Dendritic cell treated with granulocyte-macrophage colony-stimulating factor and Interleukin-4, amounts not matched to agents 40 ng/mL and 50 ng/mL, for 4 days (primary cell): Measurements from ENCODE around the gene FEM1B.

Experiments
- H3K27ac Mint-ChIP-seq: one replicate; pipeline ENCODE4 v1.8.0; 2022; ENCODE audit warnings: mild to moderate bottlenecking, mixed read lengths
- H3K27me3 Mint-ChIP-seq: one replicate; pipeline ENCODE4 v1.8.0; 2022; ENCODE audit warnings: mild to moderate bottlenecking, mixed read lengths
- H3K36me3 Mint-ChIP-seq: one replicate; pipeline ENCODE4 v1.8.0; 2022; ENCODE audit warnings: low read depth, mixed read lengths
- H3K4me1 Mint-ChIP-seq: one replicate; pipeline ENCODE4 v1.8.0; 2022; ENCODE audit warnings: low read depth, mixed read lengths
- H3K4me3 Mint-ChIP-seq: one replicate; pipeline ENCODE4 v1.8.0; 2022; ENCODE audit warnings: mild to moderate bottlenecking, moderate library complexity, mixed read lengths
- H3K9me3 Mint-ChIP-seq: one replicate; pipeline ENCODE4 v1.8.0; 2022; ENCODE audit warnings: mixed read lengths
- intact Hi-C: fragments of 100-400 bp; cut with micrococcal nuclease; formaldehyde crosslinking; loops from one replicate; pipeline ENCODE4 v1.15.0; 2022

FEM1B gene

DNA sequence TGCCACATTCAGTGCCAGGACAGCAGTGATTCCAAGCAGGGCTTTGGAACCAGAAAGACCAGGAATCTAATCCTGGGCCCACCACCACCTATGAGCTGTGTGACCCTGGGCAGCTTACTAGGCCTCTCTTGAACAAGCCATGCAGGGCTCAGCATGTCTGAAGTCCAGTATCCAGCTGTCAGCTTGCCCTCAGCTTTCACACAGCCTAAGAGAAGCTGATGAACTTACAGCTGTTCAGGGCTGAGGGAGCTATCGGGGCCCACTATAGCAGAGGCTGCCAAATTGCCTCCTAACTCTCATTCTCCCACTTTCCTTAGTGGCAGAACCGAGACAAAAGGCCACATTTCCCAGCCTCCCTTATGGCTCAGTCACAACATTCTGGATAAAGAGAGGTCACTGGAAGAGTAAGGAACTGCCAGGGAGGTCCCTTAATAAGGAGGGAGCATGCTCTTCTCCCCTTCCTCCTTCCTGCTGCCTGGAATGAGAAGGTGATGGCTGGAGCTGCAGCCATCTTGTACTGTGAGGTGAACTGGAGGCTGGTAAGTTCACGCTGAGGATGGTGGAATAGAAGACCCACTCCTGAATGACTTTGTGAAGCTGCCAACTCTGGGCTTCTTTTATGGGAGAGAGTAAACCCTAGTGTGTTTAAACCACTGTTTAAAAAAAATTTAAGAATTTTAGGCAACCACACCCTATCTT, 34.5 kb downstream of the FEM1B start:
- H3K36me3 Mint-ChIP-seq = peaks cover 31% of the 10 kb centered on the region
- no peaks in the 10 kb centered on the region for H3K9me3 Mint-ChIP-seq
- H3K27me3 Mint-ChIP-seq = peaks cover 7% of the 10 kb centered on the region
- H3K27ac Mint-ChIP-seq = peak overlapping the region; percentile 62
- intact Hi-C loops = no loop called here
- peaks cover 81% of the 10 kb centered on the region for H3K4me1 Mint-ChIP-seq
- no peak overlapping the region for H3K4me3 Mint-ChIP-seq

DNA sequence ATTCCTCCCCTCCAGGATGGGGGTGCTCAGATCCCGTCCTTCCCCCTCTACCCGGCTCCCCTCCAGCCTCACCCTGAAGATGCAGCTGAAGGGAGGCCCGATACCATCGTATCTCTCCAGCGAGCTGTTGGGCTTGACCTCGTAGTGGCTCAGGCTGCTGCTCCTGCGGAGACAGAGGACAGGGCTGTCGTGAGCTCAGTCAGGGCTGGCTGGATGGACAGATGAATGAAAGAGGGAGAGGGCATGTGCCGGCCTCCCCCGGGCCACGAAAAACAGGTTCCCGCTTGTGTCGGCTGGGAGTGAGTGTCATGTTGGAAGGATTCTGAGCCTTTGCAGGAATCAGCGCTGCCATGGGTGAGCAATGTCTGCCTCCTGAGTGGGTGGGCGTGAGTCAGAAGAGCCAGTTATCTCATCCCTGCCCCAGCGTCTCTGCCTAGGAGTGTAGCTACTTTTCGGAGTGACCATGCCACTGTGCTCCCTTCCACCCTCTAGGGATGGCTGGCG, 35.2 kb downstream of the FEM1B start:
- Mint-ChIP-seq H3K4me3 (peak overlapping the region; percentile 56), H3K27me3 (peaks cover 7% of the 10 kb centered on the region), H3K27ac (peak overlapping the region; percentile 62), H3K36me3 (peaks cover 29% of the 10 kb centered on the region), H3K4me1 (peaks cover 74% of the 10 kb centered on the region), H3K9me3 (no peaks in the 10 kb centered on the region)
- intact Hi-C loops = no loop called here

DNA sequence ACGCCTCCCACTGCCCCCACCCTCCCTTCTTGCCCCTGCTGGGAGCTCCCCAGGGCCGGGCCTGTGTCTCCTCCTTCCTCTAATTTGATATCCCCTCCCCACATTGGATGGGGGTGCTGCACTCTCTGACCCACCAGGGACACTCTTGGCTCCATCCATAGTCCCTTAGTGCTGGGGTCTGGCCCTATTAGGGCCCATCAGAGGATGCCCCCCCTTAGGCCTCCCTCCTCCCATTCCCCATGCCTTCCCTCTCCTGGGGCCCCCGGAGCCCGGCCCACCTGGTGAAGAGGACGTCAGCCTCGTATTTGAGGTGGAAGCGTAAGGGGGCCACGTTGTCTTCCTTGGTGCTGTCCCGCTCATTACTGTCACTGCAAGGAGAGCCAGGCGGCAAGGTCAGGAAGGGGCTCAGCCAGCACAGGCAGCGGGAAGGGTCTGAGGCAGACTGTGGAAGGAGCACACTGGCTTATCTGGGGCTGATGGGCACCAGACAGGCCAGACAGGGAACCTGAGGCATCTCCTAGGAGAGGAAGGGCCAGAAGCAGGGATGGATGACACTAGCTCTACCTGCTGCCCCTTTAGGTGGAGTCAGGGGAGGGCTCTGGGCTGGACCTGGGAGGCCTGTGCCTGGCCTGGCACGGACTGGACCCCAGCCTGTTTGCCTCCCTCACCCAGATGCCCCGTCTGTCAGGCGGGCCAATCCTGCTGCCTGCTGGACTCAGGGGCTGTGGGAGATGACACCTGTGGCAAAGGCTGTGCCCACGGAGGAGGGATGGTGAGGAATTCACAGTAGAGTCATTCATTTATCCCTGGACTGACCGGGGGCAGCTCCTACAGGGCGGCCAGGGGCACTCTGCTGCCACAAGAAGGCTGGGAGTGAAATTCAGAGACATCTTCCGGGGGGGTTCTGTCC, 36.2 kb downstream of the FEM1B start:
- Mint-ChIP-seq H3K27ac (peak overlapping the region; percentile 62), H3K9me3 (no peaks in the 10 kb centered on the region), H3K36me3 (peaks cover 25% of the 10 kb centered on the region), H3K27me3 (peaks cover 7% of the 10 kb centered on the region), H3K4me3 (peak overlapping the region; percentile 4), H3K4me1 (peaks cover 78% of the 10 kb centered on the region)
- intact Hi-C loops = no loop called here

DNA sequence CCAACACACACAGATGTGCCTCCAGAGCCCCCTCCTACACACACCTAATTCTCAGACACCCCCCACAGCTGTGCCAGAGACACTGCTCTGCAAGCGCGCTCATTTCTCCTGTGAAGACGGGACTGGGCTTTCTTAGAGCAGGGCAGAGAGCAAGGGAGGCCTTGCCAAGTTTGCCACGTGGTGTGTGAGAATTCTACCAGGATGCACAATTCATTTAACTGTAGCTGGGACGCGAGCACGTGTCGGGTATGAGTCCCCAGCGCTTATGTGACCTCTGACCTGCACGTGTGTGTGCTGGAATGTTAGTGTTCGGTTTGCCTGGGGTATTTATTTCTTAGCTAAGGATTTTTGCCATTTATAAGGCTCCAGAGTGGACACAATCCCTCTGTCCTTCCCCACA, 37.0 kb downstream of the FEM1B start:
- H3K36me3 Mint-ChIP-seq = peaks cover 30% of the 10 kb centered on the region
- H3K27ac Mint-ChIP-seq = no peak overlapping the region
- H3K9me3 Mint-ChIP-seq = no peaks in the 10 kb centered on the region

DNA sequence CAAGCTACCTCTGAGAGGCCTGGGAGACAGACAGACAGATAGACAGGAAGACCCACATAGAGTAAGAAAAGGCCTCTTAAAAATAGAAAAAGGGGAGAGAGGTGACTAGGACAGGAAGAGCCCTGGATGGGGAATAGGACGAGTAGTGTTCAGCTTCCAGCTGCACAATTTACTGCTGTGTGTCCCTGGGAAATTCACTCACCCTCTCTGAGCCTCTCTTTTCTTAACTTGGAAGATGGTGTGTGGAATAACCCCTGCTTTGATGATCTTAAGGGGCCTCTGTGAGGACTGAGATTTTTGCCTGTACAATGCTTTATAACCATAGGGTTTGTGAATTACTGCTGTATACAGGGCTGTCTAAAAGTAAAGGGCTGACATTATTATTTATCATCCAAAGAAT, 37.5 kb downstream of the FEM1B start:
- H3K4me1 Mint-ChIP-seq = peaks cover 83% of the 10 kb centered on the region
- H3K4me3 Mint-ChIP-seq = no peak overlapping the region
- peaks cover 30% of the 10 kb centered on the region for H3K36me3 Mint-ChIP-seq
- intact Hi-C loops = no loop called here
- H3K27me3 Mint-ChIP-seq = peaks cover 7% of the 10 kb centered on the region
- H3K9me3 Mint-ChIP-seq = no peaks in the 10 kb centered on the region
- H3K27ac Mint-ChIP-seq = peak overlapping the region; percentile 39

More for the DNA sequence above, 37.0 kb downstream of the FEM1B start:
- Mint-ChIP-seq H3K4me3 (no peak overlapping the region), H3K4me1 (peaks cover 83% of the 10 kb centered on the region), H3K27me3 (peaks cover 7% of the 10 kb centered on the region)
- intact Hi-C loops = no loop called here

DNA sequence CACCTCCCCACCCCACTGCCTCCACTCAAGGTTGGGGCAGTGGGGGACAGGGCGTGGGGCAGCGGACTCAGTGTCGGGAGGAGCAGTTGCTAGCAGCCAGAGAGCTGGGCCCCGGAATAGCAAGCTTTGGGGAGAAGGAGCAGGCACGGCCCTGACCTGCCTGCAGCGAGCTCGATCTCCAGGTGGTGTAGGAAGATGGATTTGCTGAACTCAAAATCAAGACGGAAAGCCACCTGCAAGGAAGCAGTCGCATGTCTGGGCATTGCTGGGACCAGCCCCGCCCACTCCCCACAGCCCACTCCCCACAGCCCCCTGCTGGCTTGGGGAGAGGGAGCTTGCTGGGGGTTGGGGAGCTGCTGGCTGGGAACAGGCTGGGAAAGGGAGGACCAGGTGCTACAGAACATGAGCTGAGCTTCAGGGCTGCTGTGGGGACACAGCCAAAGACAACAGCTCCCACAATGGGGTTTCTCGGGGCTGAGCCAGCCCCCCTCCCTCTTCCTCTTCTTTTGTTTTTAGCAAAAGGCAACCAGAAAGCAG, 38.0 kb downstream of the FEM1B start:
- H3K4me1 Mint-ChIP-seq = peaks cover 78% of the 10 kb centered on the region
- H3K4me3 Mint-ChIP-seq = no peak overlapping the region
- H3K27me3 Mint-ChIP-seq = peaks cover 7% of the 10 kb centered on the region
- intact Hi-C loops = no loop called here
- no peaks in the 10 kb centered on the region for H3K9me3 Mint-ChIP-seq
- peaks cover 30% of the 10 kb centered on the region for H3K36me3 Mint-ChIP-seq
- peak overlapping the region; percentile 39 for H3K27ac Mint-ChIP-seq

DNA sequence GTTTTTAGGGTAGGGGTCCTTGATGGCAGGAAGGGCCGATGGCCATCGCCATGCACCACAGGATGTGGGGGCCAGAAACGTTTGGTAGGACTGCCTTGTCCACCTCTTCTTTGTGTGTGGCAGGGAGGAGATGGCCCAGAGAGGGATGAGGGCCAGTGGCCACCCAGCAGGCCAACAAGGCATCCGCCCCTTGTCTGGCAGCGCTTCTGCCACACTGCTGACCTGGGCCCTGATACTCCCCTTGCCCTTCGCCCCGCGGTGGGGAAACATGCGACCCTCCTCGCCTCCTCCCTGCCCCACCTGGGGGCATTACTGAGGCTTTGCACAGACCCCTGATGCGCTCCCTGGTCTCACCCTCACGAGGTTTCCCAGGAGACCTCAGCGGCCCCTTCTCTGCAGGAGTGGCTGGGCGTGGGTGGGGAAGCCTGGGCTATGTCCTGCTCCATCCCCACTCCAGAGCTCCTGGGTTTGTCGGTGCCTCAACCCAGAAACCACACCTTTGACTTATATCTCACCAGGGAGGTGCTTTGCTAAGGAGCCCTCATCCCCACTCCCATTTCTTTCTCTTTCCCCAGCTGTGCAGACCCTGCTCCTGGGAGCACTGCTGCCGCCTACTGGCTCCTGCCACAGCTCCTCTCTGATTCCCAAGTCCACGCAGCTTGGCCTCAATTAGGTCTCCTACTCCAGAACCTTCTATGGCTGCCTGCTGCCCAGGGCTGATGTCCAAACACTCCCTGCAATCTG, 38.7 kb downstream of the FEM1B start:
- Mint-ChIP-seq H3K9me3 (no peaks in the 10 kb centered on the region), H3K4me3 (no peak overlapping the region), H3K4me1 (peaks cover 71% of the 10 kb centered on the region), H3K27ac (peak overlapping the region; percentile 39), H3K36me3 (peaks cover 25% of the 10 kb centered on the region), H3K27me3 (peaks cover 7% of the 10 kb centered on the region)
- intact Hi-C loops = no loop called here

DNA sequence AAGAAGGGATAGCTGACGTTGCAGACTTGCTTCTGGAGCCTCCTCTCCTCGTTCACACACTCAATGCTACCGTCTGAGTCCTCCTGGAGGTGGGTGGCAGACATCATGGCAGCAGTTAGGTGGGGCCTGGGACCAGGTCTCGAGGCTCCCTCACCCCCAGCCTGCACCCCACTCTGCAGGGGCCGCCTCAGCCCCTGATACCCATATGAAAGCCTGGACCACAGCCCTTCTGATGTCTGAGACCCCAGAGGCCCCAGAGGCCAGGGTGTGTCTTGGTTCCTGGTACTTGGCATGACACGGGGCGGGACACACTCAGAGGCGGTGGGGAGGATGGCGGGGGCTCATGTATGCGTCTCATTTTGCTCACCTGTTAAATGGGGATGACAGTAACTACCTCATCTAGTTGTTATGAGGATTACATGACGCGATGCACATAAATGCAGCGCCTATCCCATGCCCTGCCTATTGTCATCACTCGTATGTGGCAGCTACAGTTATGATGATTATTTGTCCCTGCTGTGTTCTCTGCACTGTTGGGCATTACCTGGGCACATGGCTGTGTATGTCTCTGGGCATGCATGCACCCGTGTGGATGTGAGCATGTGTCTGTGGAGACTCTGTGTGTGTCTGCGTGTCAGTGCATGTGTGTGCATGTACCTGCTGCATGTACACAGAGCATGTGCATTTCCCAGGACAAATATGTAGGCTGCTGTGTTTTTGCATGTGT, 39.9 kb downstream of the FEM1B start:
- intact Hi-C loops = no loop called here
- Mint-ChIP-seq H3K27me3 (peaks cover 7% of the 10 kb centered on the region), H3K4me3 (no peak overlapping the region), H3K9me3 (no peaks in the 10 kb centered on the region), H3K27ac (no peak overlapping the region), H3K36me3 (peaks cover 30% of the 10 kb centered on the region), H3K4me1 (peaks cover 69% of the 10 kb centered on the region)

DNA sequence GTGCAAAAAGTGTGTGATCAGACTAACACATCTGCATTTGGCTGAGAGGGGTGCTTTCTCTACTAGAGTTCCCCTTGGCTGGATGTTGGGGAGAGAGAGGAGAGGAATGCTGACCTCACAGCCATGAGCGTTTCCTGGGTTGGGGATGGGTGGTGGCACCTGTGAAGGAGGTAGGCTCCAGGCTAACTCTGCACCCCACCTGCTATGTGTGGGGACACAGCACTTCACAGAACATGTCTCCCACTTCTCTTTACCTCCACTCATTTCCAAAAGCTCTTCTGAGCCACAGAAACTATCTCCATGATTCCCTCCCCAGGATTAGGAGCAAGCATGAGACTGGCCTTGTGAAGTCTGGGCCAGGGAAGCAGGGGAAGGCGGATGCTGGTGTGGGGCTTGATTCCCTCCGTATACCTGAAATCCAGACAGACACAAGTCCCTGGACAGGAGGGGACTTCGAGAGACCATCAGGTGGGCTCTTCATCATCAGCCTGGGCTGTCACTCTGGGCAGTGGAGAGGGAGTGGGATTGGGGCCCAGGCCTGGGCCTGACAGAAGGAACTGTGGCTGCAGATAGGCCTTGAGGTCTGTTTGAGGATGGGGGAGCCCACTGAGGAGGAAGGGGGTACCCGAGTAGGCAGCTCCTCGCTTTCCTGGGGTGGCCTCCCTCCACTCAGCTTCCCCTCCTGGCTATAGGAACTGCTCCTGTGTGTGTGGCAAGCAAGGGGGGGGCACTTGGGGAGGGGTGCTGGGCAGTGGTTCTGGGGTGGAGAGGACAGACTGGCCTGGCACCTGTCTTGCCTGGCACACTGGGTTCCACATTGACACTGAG, 40.7 kb downstream of the FEM1B start:
- Mint-ChIP-seq H3K9me3 (no peaks in the 10 kb centered on the region), H3K27ac (no peak overlapping the region), H3K27me3 (peaks cover 7% of the 10 kb centered on the region), H3K4me3 (no peak overlapping the region), H3K4me1 (peaks cover 61% of the 10 kb centered on the region), H3K36me3 (peaks cover 30% of the 10 kb centered on the region)
- intact Hi-C loops = no loop called here

DNA sequence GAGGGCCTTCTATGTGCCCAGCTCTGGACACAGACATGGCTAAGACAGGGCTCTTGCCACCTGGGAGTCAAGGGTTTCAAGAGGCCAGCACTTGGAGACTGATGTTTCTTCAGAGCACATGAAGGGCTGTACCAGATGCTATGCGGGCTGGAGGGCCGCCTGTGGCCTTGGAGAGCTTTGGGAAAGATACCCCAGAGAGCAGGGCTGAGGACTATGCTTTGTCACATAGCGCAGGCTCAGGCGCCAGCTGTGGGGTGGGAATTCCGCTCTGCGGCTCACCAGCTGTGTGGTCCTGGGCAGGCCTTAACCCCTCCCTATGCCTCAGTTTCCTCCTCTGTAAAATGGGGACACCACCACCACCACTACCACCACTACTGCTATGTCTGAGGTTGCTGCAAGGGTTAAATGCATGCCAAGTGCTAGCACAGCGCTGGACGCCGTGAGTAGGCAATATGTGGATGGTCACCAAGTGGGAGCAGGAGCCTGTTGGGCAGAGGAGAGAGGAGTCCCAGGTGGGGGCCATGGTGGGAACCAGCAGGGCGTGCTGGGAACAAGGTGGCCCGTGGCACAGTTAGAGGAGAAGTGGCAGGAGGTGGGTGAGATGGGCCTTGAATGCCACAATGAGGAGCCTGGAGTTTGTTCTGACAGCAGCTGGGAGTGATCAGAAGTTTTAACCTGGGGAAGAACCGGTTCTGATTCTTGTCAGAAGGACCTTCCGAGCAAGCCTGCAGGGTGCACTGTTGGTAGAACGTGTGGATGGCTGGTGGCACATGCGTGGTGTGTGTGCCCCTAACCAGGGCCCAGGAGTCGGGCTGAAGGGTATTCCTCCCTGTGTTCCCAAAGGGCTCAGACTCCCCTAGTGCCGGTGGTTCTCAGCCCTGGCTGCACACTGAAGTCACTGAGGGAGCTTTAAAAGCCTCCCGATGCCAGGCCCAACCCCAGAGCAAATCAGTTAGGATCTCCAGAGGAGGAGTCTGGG, 41.7 kb downstream of the FEM1B start:
- Mint-ChIP-seq H3K27ac (peak overlapping the region; percentile 1), H3K36me3 (peaks cover 37% of the 10 kb centered on the region), H3K27me3 (peaks cover 8% of the 10 kb centered on the region), H3K9me3 (no peaks in the 10 kb centered on the region), H3K4me3 (no peak overlapping the region), H3K4me1 (peaks cover 51% of the 10 kb centered on the region)
- intact Hi-C loops = no loop called here

DNA sequence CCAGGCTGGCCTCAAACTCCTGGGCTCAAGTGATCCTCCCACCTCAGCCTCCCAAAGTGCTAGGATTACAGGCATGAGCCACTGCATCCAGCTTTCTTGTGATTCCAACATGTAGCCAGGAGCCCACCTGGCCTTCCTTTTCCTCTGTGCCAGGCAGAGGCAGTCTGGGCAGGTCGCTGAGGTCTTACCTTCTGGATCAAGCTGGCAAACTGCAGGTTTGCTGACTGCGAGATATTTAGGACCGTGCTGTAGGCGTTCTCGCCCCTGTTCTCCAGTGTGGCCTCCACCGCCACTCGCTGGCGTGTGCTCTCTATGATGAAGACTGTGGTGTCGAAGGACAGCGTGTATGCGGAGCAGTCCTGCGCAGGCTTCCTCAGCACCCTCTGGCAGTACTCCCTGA, 42.5 kb downstream of the FEM1B start:
- peaks cover 42% of the 10 kb centered on the region for H3K36me3 Mint-ChIP-seq
- no peaks in the 10 kb centered on the region for H3K9me3 Mint-ChIP-seq
- no peak overlapping the region for H3K4me3 Mint-ChIP-seq
- peaks cover 44% of the 10 kb centered on the region for H3K4me1 Mint-ChIP-seq
- peaks cover 8% of the 10 kb centered on the region for H3K27me3 Mint-ChIP-seq
- H3K27ac Mint-ChIP-seq = no peak overlapping the region
- intact Hi-C loops = no loop called here

DNA sequence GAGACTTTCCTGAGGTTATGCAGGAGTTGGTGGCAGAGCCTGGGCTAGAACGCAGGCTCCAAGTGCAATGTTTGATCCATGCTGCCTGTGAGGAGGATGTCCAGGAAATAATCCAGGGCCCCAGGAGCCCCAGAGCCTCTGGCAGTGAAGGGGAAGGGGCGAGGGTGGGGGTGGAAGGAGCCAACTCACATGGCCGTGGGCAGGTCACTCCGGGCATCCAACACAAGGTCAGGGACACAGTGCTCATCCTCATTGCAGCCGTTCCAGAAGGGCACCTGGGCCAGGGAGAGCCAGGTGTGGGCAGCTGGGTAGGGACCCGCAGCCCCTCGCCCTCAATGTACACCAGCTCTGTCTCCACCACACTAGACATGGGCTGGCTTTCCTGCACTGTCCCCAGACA, 43.7 kb downstream of the FEM1B start:
- peaks cover 43% of the 10 kb centered on the region for H3K36me3 Mint-ChIP-seq
- intact Hi-C loops = no loop called here
- H3K4me3 Mint-ChIP-seq = no peak overlapping the region
- no peaks in the 10 kb centered on the region for H3K9me3 Mint-ChIP-seq
- H3K4me1 Mint-ChIP-seq = peaks cover 35% of the 10 kb centered on the region
- peaks cover 6% of the 10 kb centered on the region for H3K27me3 Mint-ChIP-seq
- no peak overlapping the region for H3K27ac Mint-ChIP-seq
